Bronchial epithelial cell (primary cell): Measurements from ENCODE around the gene AGER. TPM values are rescaled to one million over a fixed set of nuclear protein-coding genes. Genes with fewer than 3 reads are reported as not detected.
"Not testable (repeated sequence)": the region's sequence is repeated elsewhere in the genome, so short reads cannot be mapped to it uniquely, and the experiment has no call there.

ENCODE experiments used
- DNase-seq: peaks from one replicate; pipeline ENCODE4 v3.0.0-alpha.2; 2010; ENCODE audit warnings: low read depth
- FAIRE-seq: peaks from 2 replicates; lab custom pipeline; 2011; peaks lifted over from hg19 to GRCh38; lab: Jason Lieb, UNC
- H3K27me3 ChIP-seq: 2 replicates; pipeline ENCODE4 v1.5.1; 2011; ENCODE audit warnings: low read length; ENCODE audit not compliant: control insufficient read depth, insufficient read depth
- H3K36me3 ChIP-seq: 2 replicates; pipeline ENCODE4 v1.5.1; 2011; ENCODE audit warnings: low read length; ENCODE audit not compliant: control insufficient read depth, insufficient read depth
- H3K4me3 ChIP-seq: 2 replicates; pipeline ENCODE4 v1.5.1; 2011; ENCODE audit warnings: mild to moderate bottlenecking, low read depth, low read length, control low read depth
- CTCF ChIP-seq: IDR thresholded peaks from 2 replicates; pipeline ENCODE4 v1.5.1; 2011; ENCODE audit warnings: mild to moderate bottlenecking, moderate library complexity, low read length, control low read depth, inconsistent platforms; ENCODE audit not compliant: insufficient read depth, severe bottlenecking
- total RNA-seq: library from RNA; depleted of rRNA; stranded (reverse); fragments of >200 nt; gene quantifications from 2 replicates; pipeline ENCODE4 v1.2.1, GENCODE V29; 2014

Gene AGER
- total RNA-seq, 1 donor from 2014 or later, result 0.26 TPM

DNA sequence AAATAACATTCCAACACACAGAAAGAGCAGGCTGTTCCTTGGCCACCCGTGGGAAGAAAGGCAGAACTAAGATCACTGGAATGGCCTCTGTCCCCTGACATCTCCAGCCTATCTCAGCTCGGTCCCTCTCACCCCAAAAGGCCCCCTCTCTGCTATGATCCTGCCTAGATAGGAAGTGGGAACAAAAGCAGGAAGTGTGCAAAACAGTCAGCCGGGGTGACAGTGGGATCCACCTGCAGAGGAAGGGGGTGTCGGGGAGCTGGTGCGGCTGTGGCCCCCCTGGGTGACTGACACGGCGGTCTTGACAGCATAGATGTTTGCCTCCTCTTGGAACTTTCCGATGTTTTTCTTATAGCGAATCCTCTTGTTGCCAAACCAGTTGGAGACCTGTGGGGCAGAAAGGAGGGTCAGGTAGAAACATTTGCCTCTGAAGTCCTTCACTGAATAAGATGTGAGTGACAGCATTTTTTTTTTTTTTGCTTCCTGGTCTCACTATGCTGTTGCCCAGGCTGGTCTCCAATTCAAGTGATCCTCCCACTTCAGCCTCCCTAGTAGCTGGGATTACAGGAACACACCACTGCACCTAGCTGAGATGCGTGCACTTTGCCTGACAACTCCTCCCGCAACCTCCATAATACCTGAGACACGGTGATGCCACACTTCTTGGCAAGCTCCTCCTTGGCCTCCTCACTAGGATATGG lies 3.1 kb upstream of the AGER start:
- TF ChIP-seq CTCF, result no peak
- DNase-seq (no peak), FAIRE-seq (no peak)
- Histone ChIP-seq H3K27me3 (no peaks in the 10 kb centered on the region), H3K36me3 (peaks cover 13% of the 10 kb centered on the region), H3K4me3 (no peak overlapping the region)

- not testable (repeated sequence) for H3K27me3 ChIP-seq
- H3K36me3 ChIP-seq, result peaks cover 14% of the 10 kb centered on the region
- FAIRE-seq, result peak; percentile 36
These were observed 2.2 kb upstream of the AGER start for GRCh38 chr6:32186151-32186840.

GRCh38 chr6:32185681-32186131 lies 1.7 kb upstream of the AGER start:
- FAIRE-seq, H3K27me3 ChIP-seq, H3K4me3 ChIP-seq: not testable (repeated sequence)
- H3K36me3 ChIP-seq, result peaks cover 18% of the 10 kb centered on the region
- DNase-seq, result peak; percentile 81

More at GRCh38 chr6:32186151-32186840, 2.2 kb upstream of the AGER start:
- not testable (repeated sequence) for DNase-seq, H3K4me3 ChIP-seq

GRCh38 chr6:32183483-32184083 lies 470 bp downstream of the AGER start:
- Histone ChIP-seq H3K36me3 (peaks cover 19% of the 10 kb centered on the region), H3K4me3 (no peak overlapping the region), H3K27me3 (no peaks in the 10 kb centered on the region)
- no peak for DNase-seq
- FAIRE-seq, result no peak
- no peak for TF ChIP-seq CTCF

DNA sequence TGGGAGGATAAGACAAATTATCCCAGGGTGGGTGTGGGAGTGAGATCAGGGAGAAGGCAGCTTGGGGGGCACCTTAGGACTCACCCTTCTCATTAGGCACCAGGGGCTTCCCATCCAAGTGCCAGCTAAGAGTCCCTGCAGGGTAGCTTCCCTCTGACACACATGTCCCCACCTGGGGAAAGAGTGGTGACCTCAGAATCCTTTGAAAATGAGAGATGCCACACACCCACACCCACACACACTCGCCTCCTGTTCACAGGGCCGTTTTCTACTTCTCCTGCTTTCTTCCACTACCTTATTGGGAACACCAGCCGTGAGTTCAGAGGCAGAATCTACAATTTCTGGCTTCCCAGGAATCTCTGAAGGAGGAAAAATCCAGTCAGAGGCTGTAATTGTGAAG lies 1.0 kb downstream of the AGER start:
- no peaks in the 10 kb centered on the region for H3K27me3 ChIP-seq
- no peak for FAIRE-seq
- DNase-seq, result no peak
- no peak for TF ChIP-seq CTCF
- peaks cover 18% of the 10 kb centered on the region for H3K36me3 ChIP-seq
- H3K4me3 ChIP-seq, result no peak overlapping the region

DNA sequence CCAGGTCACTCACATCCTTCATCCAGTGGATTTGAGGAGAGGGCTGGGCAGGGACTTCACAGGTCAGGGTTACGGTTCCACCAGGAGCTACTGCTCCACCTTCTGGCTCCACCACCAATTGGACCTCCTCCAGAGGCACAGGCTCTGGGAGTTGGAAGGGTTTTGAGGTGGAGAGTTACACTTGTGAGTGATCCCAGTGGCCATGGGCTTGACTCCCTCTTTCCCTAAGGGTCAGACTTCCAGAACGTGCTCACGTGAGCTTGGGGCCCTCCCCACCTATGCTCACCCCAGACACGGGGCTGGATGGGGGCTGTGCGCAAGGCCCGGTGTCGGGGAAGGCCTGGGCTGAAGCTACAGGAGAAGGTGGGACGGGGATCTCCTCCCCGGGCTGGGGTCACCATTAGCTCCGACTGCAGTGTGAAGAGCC lies 1.5 kb downstream of the AGER start:
- H3K36me3 ChIP-seq, result peaks cover 16% of the 10 kb centered on the region

More for the DNA sequence above, 1.5 kb downstream of the AGER start:
- no peak for FAIRE-seq
- H3K4me3 ChIP-seq, result no peak overlapping the region
- no peaks in the 10 kb centered on the region for H3K27me3 ChIP-seq
- DNase-seq, result no peak
- no peak for TF ChIP-seq CTCF
